Renal cortical epithelial cell (primary cell): ENCODE measurements around the gene ZCCHC8. TPM values are rescaled to one million over a fixed set of nuclear protein-coding genes. Genes with fewer than 3 reads are reported as not detected.
"Not testable (repeated sequence)": the region's sequence is repeated elsewhere in the genome, so short reads cannot be mapped to it uniquely, and the experiment has no call there.

Source experiments
- DNase-seq: peaks from one replicate; pipeline ENCODE4 v3.0.0-alpha.2; 2011; ENCODE audit warnings: low read depth
- total RNA-seq: library from RNA; depleted of rRNA; stranded (reverse); fragments of >200 nt; gene quantifications from 2 replicates; pipeline ENCODE4 v1.2.3, GENCODE V29; 2014

ZCCHC8 gene
- total RNA-seq, 1 donor from 2014 or later = 27.2 TPM

GRCh38 chr12:122471324-122472226 is 29.2 kb downstream of the ZCCHC8 start:
- DNase-seq = peak; percentile 76

GRCh38 chr12:122470576-122470975 is 30.2 kb downstream of the ZCCHC8 start:
- not testable (repeated sequence) for DNase-seq

- not testable (repeated sequence) for DNase-seq
These were observed 30.9 kb downstream of the ZCCHC8 start for GRCh38 chr12:122469856-122470255.

- peak; percentile 28 for DNase-seq
These were observed 32.7 kb downstream of the ZCCHC8 start for GRCh38 chr12:122467983-122468382.

DNA sequence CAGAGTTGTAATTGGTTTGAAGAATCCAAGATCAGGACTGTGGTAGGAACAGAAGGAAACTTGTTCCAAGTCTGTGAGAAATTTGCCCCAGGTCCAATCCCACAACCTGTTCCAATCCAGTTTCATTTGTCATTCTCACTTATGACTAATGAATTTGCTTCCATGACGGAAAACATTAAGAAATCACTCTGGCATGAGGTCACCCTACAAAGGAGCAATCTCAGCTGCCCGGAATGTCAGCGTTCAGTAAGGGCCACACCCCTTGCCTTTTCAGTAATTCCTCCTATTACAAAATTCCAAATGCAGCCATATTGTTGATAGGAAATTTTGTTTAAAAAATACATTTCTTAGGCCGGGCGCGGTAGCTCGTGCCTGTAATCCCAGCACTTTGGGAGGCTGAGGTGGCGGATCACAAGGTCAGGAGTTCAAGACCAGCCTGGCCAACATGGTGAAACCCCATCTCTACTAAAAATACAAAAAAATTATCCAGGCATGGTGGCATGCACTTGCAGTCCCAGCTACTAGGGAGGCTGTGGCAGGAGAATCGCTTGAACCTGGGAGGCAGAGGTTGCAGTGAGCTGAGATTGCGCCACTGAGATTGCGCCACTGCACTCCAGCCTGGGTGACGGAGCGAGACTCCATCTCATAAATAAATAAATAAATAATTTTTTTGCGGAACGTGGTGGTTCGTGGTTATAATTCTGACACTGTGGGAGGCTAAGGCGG is 36.3 kb downstream of the ZCCHC8 start:
- peak; percentile 99 for DNase-seq

GRCh38 chr12:122460641-122461040 is 40.1 kb downstream of the ZCCHC8 start:
- no peak for DNase-seq

DNA sequence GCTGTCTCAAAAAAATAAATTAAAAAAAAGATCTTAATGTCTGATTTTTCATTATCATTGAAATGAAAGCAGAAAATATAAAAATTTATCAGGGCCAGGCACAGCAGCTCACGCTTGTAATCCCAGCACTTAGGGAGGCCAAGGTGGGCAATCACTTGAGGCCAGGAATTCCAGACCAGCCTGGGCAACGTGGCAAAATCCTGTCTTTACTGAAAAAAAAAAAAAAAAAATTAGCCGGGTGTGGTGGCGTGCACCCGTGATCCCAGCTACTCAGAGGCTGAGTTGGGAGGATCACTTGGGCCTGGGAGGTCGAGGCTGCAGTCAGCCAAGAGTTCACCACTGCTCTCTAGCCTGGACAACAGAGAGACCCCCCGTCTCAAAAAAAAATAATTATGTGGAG is 40.7 kb downstream of the ZCCHC8 start:
- no peak for DNase-seq

- DNase-seq = peak; percentile 82
These were observed 41.5 kb downstream of the ZCCHC8 start for GRCh38 chr12:122459211-122459610.

- DNase-seq = no peak
These were observed 42.4 kb downstream of the ZCCHC8 start for GRCh38 chr12:122458105-122459035.

GRCh38 chr12:122457627-122458026 is 43.1 kb downstream of the ZCCHC8 start:
- no peak for DNase-seq

- no peak for DNase-seq
These were observed 46.0 kb downstream of the ZCCHC8 start for GRCh38 chr12:122454739-122455138.

DNA sequence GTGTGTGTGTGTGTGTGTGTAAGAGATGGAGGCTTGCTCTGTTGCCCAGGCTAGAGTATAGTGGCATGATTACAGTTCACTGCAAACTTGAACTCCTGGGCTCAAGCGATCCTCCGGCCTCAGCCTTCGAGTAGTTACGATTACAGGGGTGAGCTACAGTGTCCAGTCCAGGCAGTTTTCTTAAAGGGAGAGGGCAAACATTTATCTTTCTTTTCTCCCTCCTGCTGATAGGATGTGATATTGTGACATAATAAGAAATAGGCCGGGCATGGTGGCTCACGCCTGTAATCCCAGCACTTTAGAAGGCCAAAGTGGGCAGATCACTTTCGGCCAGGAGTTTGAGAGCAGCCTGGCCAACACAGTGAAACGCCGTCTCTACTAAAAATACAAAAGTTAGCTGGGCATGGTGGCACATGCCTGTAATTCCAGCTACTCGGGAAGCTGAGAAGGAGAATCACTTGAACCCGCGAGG is 46.4 kb downstream of the ZCCHC8 start:
- no peak for DNase-seq

- no peak for DNase-seq
These were observed 47.9 kb downstream of the ZCCHC8 start for GRCh38 chr12:122452701-122453285.

- peak; percentile 70 for DNase-seq
These were observed 51.4 kb downstream of the ZCCHC8 start for GRCh38 chr12:122449317-122449716.

DNA sequence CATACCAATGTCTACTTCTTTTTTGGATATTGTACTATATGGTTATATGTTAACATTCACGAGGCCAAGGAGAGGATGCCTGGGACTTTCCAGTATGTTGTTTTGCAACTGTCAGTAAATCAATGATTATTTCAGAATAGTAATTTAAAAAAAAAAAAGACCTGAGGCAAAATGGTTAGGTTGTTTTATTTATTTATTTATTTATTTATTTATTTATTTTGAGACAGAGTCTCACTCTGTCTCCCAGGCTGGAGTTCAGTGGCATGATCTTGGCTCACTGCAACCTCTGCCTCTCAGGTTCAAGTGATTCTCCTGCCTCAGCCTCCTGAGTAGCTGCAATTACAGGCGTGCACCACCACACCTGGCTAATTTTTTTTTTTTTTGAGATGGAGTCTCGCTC is 52.9 kb downstream of the ZCCHC8 start:
- not testable (repeated sequence) for DNase-seq

DNA sequence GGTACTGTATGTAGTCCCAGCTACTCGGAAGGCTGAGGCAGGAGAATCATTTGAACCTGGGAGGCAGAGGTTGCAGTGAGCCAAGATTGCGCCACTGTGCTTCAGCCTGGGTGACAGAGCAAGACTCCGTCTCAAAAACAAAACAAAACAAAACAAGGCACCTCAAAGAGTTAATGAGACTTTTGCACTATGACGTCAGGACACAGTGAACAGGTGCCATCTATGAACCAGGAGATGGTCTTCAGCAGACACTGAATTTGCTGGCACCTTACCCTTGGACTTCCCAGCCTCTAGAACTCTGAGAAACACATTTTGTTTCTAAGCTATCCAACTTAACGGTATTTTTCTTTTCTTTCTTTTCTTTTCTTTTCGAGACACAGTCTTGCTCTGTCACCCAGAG is 54.3 kb downstream of the ZCCHC8 start:
- DNase-seq = not testable (repeated sequence)

- DNase-seq = not testable (repeated sequence)
These were observed 56.7 kb downstream of the ZCCHC8 start for GRCh38 chr12:122444071-122444470.

DNA sequence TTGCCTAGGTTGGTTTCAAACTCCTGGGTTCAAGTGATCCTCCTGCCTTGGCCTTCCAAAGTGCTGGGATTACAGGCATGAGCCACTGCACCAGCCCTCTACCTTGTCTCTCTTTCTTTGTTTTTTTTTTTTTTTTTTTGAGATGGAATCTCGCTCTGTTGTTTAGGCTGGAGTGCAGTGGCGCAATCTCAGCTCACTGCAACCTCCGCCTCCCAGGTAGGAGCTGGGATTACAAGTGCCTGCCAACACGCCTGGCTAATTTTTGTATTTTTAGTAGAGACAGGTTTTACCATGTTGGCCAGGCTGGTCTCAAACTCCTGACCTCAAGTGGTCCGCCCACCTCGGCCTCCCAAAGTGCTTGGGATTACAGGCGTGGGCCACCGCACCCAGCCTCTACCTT is 61.9 kb downstream of the ZCCHC8 start:
- DNase-seq = not testable (repeated sequence)

- DNase-seq = peak; percentile 16
These were observed 63.0 kb downstream of the ZCCHC8 start for GRCh38 chr12:122437656-122438121.

DNA sequence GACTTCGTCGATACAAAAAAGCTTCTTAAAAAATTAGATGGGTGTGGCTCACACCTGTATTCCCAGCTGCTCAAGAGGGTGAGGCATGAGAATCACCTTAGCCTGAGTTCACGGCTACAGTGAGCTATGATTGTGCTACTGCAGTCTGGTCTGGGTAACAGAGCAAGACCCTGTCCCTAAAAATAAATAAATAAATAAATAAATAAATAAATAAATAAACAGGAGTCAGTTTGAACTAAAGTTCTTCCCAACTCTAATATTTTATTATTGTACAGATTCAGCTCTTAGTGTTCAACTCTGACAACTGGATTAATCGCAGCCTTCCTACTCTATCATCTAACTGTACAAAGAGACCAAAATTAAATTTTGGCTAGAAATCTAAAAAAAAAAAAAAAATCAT is 65.5 kb downstream of the ZCCHC8 start:
- DNase-seq = no peak

DNA sequence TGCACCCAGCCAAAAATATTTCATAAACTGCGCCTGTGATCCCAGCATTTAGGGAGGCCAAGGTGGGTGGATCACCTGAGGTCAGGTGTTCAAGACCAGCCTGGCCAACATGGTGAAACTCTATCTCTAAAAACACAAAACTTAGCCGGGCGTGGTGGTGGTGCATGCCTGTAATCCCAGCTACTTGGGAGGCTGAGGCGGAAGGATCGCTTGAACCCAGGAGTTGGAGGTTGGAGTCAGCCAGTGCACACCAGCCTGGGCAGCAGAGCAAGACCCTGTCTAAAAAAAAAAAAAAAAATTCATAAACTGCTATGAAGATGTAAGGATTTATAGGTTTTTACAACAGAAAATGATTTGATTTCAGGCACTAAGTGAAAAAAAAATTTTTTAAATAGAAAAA is 71.7 kb downstream of the ZCCHC8 start:
- DNase-seq = not testable (repeated sequence)
